ENCODE data around the gene SEMA3F.

GRCh38 chr3:50164481-50164880, 9.4 kb downstream of the SEMA3F start:
- TF ChIP-seq, protein P1, sequence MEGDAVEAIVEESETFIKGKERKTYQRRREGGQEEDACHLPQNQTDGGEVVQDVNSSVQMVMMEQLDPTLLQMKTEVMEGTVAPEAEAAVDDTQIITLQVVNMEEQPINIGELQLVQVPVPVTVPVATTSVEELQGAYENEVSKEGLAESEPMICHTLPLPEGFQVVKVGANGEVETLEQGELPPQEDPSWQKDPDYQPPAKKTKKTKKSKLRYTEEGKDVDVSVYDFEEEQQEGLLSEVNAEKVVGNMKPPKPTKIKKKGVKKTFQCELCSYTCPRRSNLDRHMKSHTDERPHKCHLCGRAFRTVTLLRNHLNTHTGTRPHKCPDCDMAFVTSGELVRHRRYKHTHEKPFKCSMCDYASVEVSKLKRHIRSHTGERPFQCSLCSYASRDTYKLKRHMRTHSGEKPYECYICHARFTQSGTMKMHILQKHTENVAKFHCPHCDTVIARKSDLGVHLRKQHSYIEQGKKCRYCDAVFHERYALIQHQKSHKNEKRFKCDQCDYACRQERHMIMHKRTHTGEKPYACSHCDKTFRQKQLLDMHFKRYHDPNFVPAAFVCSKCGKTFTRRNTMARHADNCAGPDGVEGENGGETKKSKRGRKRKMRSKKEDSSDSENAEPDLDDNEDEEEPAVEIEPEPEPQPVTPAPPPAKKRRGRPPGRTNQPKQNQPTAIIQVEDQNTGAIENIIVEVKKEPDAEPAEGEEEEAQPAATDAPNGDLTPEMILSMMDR (IDR thresholded peaks at IDR 0.05): no peak
- no peak for TF ChIP-seq POLR2A (IDR thresholded peaks at IDR 0.05)
